Ishikawa (cell line): ENCODE measurements around the gene RBM42.

ENCODE experiments used
- CREB1 ChIP-seq: IDR thresholded peaks from 2 replicates; pipeline ENCODE4 v1.6.1; 2012; ENCODE audit warnings: low read depth
- RAD21 ChIP-seq: IDR thresholded peaks from 2 replicates; pipeline ENCODE4 v1.6.1; 2012; ENCODE audit warnings: low read depth
- TAF1 ChIP-seq: IDR thresholded peaks from 2 replicates; pipeline ENCODE4 v1.6.1; 2012; ENCODE audit warnings: low read depth, mild to moderate bottlenecking
- TCF12 ChIP-seq: IDR thresholded peaks from 2 replicates; pipeline ENCODE4 v1.6.1; 2012; ENCODE audit warnings: low read depth

GRCh38 chr19:35608251-35608650 lies 20.6 kb upstream of the RBM42 start:
- TF ChIP-seq CREB1, result no peak
- no peak for TF ChIP-seq TCF12
- TF ChIP-seq RAD21, result no peak
- no peak for TF ChIP-seq TAF1
